GM19351 (cell line): ENCODE results near the gene HBA2.
"Not testable (repeated sequence)": the region's sequence is repeated elsewhere in the genome, so short reads cannot be mapped to it uniquely, and the experiment has no call there.

Source experiments
- ATAC-seq: cut with Tn5 transposase; IDR thresholded peaks from one replicate; pipeline ENCODE4 v1.9.1; 2021; ENCODE audit warnings: mild to moderate bottlenecking, moderate library complexity; ENCODE audit not compliant: unreplicated experiment

The HBA2 gene

DNA sequence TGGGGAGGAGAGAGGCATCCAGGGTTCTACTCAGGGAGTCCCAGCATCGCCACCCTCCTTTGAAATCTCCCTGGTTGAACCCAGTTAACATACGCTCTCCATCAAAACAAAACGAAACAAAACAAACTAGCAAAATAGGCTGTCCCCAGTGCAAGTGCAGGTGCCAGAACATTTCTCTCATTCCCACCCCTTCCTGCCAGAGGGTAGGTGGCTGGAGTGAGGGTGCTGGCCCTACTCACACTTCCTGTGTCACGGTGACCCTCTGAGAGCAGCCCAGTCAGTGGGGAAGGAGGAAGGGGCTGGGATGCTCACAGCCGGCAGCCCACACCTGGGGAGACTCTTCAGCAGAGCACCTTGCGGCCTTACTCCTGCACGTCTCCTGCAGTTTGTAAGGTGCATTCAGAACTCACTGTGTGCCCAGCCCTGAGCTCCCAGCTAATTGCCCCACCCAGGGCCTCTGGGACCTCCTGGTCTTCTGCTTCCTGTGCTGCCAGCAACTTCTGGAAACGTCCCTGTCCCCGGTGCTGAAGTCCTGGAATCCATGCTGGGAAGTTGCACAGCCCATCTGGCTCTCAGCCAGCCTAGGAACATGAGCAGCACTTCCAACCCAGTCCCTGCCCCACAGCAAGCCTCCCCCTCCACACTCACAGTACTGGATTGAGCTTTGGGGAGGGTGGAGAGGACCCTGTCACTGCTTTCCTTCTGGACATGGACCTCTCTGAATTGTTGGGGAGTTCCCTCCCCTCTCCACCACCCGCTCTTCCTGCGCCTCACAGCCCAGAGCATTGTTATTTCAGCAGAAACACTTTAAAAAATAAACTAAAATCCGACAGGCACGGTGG, 1.5 kb downstream of the HBA2 start:
- ATAC-seq = not testable (repeated sequence)

DNA sequence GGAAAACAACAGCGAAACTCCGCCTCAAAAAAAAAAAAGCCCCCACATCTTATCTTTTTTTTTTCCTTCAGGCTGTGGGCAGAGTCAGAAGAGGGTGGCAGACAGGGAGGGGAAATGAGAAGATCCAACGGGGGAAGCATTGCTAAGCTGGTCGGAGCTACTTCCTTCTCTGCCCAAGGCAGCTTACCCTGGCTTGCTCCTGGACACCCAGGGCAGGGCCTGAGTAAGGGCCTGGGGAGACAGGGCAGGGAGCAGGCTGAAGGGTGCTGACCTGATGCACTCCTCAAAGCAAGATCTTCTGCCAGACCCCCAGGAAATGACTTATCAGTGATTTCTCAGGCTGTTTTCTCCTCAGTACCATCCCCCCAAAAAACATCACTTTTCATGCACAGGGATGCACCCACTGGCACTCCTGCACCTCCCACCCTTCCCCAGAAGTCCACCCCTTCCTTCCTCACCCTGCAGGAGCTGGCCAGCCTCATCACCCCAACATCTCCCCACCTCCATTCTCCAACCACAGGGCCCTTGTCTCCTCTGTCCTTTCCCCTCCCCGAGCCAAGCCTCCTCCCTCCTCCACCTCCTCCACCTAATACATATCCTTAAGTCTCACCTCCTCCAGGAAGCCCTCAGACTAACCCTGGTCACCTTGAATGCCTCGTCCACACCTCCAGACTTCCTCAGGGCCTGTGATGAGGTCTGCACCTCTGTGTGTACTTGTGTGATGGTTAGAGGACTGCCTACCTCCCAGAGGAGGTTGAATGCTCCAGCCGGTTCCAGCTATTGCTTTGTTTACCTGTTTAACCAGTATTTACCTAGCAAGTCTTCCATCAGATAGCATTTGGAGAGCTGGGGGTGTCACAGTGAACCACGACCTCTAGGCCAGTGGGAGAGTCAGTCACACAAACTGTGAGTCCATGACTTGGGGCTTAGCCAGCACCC, 2.6 kb downstream of the HBA2 start:
- ATAC-seq = no peak

DNA sequence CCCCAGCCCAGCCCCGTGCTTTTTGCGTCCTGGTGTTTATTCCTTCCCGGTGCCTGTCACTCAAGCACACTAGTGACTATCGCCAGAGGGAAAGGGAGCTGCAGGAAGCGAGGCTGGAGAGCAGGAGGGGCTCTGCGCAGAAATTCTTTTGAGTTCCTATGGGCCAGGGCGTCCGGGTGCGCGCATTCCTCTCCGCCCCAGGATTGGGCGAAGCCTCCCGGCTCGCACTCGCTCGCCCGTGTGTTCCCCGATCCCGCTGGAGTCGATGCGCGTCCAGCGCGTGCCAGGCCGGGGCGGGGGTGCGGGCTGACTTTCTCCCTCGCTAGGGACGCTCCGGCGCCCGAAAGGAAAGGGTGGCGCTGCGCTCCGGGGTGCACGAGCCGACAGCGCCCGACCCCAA, 3.3 kb downstream of the HBA2 start:
- not testable (repeated sequence) for ATAC-seq

DNA sequence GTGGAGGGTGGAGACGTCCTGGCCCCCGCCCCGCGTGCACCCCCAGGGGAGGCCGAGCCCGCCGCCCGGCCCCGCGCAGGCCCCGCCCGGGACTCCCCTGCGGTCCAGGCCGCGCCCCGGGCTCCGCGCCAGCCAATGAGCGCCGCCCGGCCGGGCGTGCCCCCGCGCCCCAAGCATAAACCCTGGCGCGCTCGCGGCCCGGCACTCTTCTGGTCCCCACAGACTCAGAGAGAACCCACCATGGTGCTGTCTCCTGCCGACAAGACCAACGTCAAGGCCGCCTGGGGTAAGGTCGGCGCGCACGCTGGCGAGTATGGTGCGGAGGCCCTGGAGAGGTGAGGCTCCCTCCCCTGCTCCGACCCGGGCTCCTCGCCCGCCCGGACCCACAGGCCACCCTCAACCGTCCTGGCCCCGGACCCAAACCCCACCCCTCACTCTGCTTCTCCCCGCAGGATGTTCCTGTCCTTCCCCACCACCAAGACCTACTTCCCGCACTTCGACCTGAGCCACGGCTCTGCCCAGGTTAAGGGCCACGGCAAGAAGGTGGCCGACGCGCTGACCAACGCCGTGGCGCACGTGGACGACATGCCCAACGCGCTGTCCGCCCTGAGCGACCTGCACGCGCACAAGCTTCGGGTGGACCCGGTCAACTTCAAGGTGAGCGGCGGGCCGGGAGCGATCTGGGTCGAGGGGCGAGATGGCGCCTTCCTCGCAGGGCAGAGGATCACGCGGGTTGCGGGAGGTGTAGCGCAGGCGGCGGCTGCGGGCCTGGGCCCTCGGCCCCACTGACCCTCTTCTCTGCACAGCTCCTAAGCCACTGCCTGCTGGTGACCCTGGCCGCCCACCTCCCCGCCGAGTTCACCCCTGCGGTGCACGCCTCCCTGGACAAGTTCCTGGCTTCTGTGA, 4.1 kb downstream of the HBA2 start, which contains the start of gene HBA1:
Gene HBA1 (plus strand): TSS at position 204 of the 906 bp plus-strand sequence. CDS start 37 bp downstream, at position 241.
- not testable (repeated sequence) for ATAC-seq

DNA sequence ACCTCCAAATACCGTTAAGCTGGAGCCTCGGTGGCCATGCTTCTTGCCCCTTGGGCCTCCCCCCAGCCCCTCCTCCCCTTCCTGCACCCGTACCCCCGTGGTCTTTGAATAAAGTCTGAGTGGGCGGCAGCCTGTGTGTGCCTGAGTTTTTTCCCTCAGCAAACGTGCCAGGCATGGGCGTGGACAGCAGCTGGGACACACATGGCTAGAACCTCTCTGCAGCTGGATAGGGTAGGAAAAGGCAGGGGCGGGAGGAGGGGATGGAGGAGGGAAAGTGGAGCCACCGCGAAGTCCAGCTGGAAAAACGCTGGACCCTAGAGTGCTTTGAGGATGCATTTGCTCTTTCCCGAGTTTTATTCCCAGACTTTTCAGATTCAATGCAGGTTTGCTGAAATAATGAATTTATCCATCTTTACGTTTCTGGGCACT, 4.7 kb downstream of the HBA2 start:
- ATAC-seq = no peak

DNA sequence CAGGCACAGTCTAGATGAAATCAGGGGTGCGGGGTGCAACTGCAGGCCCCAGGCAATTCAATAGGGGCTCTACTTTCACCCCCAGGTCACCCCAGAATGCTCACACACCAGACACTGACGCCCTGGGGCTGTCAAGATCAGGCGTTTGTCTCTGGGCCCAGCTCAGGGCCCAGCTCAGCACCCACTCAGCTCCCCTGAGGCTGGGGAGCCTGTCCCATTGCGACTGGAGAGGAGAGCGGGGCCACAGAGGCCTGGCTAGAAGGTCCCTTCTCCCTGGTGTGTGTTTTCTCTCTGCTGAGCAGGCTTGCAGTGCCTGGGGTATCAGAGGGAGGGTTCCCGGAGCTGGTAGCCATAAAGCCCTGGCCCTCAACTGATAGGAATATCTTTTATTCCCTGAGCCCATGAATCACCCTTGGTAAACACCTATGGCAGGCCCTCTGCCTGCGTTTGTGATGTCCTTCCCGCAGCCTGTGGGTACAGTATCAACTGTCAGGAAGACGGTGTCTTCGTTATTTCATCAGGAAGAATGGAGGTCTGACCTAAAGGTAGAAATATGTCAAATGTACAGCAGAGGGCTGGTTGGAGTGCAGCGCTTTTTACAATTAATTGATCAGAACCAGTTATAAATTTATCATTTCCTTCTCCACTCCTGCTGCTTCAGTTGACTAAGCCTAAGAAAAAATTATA, 5.4 kb downstream of the HBA2 start:
- no peak for ATAC-seq

DNA sequence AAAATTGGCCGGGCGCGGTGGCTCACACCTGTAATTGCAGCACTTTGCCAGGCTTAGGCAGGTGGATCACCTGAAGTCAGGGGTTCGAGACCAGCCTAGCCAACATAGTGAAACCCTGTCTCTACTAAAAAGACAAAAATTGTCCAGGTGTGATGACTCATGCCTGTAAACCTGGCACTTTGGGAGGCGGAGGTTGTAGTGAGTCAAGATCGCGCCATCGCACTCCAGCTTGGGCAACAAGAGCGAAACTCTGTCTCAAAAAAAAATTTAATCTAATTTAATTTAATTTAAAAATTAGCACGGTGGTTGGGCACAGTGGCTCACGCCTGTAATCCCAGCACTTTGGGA, 6.0 kb downstream of the HBA2 start:
- ATAC-seq = no peak

DNA sequence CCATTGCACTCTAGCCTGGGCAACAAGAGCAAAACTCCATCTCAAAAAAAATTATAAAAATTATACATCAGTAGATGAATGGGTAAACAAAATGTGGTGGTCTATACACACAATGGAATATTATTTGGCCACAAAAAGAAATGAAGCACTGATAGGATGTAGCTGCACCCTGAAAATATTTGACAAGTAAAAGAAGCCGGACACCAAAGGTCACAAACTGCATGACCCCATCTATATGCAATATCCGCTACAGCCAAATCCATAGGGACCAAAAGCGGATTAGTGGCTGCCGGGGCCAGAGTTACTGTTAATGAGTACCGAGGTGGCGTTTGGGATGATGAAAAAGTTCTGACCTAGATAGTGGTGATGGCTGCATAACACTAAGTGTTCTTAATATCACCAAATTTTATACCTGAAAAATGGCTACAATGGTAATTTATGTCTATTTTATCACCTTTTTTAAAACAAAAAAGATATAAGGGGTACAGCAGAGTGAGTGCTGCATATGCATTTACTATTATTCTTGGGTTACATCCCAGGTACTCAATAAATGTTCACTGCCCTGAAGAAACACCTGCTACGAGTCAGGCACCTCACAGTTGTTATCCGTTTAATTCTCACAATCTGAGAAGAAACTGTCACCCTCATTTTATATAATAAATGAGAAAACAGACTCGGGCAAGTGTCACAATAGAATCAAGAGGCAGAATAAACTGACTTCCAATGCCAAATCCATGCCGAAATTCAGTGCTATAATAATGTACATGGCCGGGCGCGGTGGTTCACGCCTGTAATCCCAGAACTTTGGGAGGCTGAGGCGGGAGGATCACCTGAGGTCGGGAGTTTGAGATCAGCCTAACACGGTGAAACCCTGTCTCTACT, 6.8 kb downstream of the HBA2 start:
- no peak for ATAC-seq

DNA sequence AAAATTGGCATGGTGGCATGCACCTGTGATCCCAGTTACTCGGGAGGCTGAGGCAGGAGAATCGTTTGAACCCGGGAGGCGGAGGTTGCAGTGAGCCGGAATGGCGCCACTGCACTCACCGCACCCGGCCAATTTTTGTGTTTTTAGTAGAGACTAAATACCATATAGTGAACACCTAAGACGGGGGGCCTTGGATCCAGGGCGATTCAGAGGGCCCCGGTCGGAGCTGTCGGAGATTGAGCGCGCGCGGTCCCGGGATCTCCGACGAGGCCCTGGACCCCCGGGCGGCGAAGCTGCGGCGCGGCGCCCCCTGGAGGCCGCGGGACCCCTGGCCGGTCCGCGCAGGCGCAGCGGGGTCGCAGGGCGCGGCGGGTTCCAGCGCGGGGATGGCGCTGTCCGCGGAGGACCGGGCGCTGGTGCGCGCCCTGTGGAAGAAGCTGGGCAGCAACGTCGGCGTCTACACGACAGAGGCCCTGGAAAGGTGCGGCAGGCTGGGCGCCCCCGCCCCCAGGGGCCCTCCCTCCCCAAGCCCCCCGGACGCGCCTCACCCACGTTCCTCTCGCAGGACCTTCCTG, 7.5 kb downstream of the HBA2 start, which contains the start of gene HBQ1:
Gene HBQ1 (plus strand): TSS at position 359 of the 575 bp plus-strand sequence. CDS start 28 bp downstream, at position 387.
- ATAC-seq = no peak

DNA sequence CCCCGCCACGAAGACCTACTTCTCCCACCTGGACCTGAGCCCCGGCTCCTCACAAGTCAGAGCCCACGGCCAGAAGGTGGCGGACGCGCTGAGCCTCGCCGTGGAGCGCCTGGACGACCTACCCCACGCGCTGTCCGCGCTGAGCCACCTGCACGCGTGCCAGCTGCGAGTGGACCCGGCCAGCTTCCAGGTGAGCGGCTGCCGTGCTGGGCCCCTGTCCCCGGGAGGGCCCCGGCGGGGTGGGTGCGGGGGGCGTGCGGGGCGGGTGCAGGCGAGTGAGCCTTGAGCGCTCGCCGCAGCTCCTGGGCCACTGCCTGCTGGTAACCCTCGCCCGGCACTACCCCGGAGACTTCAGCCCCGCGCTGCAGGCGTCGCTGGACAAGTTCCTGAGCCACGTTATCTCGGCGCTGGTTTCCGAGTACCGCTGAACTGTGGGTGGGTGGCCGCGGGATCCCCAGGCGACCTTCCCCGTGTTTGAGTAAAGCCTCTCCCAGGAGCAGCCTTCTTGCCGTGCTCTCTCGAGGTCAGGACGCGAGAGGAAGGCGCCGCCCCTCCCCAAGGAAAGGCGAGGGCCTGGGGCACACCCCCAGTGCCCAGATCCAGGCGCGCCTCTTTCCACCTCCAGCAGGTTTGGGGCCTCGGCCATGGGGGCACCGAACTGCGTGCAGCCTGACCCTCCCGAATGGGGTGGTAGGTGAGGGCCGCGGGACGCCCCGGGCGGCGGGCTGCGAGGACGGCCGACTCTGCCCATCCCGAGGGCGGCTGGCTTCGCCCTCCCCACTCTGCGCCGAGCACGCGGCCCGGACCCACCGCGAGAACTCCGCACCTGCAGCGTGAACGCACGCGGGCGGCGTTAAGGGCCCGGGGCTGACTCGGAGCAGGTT, 8.2 kb downstream of the HBA2 start:
- ATAC-seq = no peak

DNA sequence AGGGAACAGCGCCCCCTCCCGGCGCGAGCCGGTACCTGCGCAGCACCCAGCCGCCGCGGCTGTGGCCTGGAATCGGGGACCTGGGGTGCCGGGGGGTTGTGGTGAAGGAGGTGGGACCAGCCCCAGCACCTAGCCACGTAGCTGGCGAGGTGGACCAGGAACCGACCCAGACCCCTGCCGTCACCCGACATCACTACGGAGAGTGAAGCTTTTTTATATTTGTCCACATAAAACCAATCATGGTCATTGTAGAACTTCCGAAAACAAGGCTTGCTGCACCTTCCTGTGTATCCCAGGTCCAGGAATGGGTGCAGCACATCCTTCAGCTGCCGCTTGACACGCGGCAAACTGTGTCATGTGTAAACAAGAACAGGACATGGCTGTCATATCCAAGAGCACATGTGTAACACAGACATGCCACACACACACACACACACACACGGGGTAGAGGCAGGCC, 8.9 kb downstream of the HBA2 start:
- ATAC-seq = no peak

DNA sequence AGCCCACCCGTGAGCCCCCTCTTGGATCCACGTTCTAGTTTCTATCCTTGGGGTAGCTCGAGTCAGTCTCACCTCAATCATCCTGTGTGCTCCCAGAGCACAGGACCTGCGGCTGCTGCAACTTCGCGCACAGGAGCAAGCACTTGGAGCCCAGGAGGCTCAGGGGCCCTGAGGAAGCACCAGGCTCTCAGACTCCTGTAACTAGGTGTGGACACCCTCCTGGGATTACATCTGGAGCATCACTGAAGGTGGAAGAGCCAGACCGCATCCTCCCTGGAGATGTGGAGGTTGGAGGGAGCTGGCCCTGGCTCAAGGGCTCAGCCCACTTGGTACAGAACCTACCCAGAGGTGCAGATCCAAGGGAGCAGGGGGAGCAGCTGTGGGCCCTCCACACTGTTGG, 10.3 kb downstream of the HBA2 start:
- ATAC-seq = no peak

DNA sequence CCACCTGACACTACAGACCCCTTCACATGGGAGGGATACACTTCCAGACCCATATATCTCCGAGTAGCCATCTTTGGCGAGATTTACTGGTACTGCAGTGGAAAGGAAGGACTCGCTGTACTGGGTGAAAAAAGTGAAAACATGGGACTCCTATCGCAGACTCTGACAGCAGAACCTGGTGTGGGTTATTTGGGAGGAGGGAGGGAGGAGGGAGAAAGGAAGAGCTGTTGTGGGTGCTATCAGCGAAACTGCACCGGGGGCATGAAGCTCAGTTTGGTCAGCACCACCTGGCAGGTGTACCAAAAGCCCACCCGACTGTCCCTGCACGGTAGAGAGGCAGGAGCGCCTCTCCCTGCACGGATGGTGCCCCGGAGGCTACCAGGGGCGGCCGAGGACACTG, 12.5 kb downstream of the HBA2 start:
- no peak for ATAC-seq

DNA sequence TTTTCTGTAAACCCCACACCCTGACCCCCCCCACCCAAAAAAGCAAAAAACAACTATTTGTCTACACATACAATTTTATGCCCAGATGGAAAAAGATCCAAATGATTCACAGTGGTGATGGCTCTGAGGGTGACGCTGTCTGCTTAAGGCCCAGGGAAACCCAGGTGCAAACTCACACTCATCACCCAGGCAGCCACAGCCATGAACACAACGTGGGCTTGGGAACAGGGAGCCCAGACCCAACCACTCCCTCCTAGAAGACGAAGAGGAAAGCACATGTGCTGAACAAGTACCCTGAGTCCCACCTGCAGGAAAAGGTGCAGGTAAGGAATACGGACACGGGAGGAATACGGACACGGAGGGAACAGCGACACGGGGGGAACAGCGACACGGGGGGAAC, 13.0 kb downstream of the HBA2 start:
- no peak for ATAC-seq

DNA sequence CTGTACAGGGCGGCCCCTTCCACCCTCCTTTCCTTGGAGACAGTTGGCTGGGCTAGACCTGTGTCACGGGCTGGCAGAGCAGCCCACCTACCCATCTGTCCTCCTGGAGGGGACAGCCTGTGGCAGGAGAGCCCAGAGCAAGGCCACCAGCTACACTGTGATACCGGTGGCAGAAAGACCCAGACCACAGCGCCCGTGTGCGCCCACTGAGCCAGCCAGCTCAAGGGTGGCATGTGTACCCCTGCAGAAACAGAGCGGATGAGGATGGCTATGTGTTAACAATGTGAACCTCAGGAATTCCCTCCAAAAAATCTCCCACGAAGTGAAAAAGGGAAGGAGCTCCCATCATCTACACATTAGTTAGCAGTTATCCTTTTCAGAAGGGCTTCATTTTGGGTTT, 14.7 kb downstream of the HBA2 start:
- no peak for ATAC-seq

DNA sequence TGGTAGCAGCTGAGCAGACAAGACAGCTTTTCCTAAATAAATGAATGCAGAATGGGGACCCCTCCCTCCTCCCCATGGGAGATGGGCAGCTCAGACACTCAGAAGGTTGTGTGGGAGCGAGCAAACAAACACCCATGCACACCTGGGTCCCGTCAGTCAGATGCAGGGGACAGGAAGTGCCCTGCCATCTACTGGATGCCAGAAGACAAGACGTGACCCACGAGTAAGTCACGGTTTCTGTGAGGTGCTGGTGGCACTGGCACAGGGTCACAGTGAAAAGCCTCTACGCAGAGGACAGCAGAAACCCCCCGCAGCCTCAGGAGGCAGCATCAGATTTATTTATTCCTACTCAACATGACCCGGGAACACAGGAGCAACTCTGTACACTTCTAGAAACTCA, 16.0 kb downstream of the HBA2 start:
- no peak for ATAC-seq

DNA sequence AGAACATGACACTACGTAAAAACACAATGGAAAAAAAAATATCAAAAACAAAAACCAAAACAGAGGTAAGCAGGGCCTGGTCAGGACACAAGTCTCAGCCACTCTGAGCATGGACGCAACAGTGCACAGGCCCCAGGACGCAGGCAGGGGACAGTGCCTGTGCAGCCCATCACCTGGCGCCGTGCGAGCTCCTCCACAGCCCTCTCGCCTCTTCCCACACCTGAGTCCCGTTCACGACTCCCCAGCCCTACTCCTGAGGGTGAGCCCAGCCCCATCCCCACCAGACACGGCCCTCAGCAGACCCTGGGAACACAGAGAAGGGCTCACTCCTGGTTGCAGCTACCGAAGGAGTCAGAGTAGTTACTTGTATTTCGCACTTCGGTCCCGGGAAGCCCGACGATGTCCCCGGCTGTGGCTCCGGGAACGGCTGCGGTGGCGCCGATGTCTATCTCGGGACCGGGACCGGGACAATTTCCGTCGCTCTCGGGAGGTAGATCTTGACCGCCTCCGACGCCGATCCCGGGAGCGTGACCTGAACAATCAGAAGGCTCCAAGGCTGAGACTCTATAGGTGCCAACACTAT, 17.0 kb downstream of the HBA2 start:
- ATAC-seq = no peak
